HEK293T (cell line): ENCODE measurements around the gene ZNF385B.

Experiments
- BHLHE40 ChIP-seq: fragments of 450-650 bp; IDR thresholded peaks from 2 replicates; pipeline ENCODE4 v1.6.1; 2016; ENCODE audit warnings: mild to moderate bottlenecking, moderate library complexity, borderline replicate concordance
- FOXA1 ChIP-seq: fragments of 450-650 bp; IDR thresholded peaks from 2 replicates; pipeline ENCODE4 v1.6.1; 2016; ENCODE audit warnings: mild to moderate bottlenecking
- FOXK2 ChIP-seq: fragments of 450-650 bp; IDR thresholded peaks from 2 replicates; pipeline ENCODE4 v1.6.1; 2016; ENCODE audit warnings: mild to moderate bottlenecking
- FOXM1 ChIP-seq: fragments of 450-650 bp; IDR thresholded peaks from 2 replicates; pipeline ENCODE4 v1.6.1; 2017; ENCODE audit warnings: mild to moderate bottlenecking, borderline replicate concordance
- LEF1 ChIP-seq: fragments of 450-650 bp; IDR thresholded peaks from 2 replicates; pipeline ENCODE4 v1.6.1; 2017; ENCODE audit warnings: mild to moderate bottlenecking, borderline replicate concordance
- NFRKB ChIP-seq: fragments of 450-650 bp; IDR thresholded peaks from 2 replicates; pipeline ENCODE4 v1.6.1; 2016; ENCODE audit warnings: mild to moderate bottlenecking, moderate library complexity
- TARDBP ChIP-seq: fragments of 450-650 bp; IDR thresholded peaks from 2 replicates; pipeline ENCODE4 v1.6.1; 2016
- TF ChIP-seq, protein P1 (sequence below): fragments of 450-650 bp; IDR thresholded peaks from 2 replicates; pipeline ENCODE4 v1.6.1; 2016

DNA sequence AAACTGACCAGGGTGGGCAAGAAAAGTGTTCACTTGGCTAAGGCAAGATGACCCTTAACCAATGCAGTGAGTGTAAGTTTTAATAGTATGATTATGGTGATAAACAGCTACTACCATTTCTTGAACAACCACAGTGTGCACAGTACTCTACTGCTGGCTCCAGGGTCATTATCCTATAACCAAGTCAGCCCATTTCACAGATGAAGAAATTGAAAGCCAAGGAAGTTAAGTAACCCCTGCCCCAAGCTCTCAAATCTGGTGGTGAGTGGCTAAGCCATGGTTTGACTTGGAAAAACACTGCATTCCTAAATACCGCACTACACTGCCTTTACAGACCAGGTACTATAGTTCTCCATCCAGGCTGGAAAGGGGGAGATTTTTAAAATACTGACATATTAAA lies 5.7 kb downstream of the ZNF385B start:
- TF ChIP-seq BHLHE40 (no peak), NFRKB (no peak), FOXK2 (no peak), FOXM1 (no peak), LEF1 (no peak), TARDBP (no peak), FOXA1 (no peak)
- TF ChIP-seq, protein P1, sequence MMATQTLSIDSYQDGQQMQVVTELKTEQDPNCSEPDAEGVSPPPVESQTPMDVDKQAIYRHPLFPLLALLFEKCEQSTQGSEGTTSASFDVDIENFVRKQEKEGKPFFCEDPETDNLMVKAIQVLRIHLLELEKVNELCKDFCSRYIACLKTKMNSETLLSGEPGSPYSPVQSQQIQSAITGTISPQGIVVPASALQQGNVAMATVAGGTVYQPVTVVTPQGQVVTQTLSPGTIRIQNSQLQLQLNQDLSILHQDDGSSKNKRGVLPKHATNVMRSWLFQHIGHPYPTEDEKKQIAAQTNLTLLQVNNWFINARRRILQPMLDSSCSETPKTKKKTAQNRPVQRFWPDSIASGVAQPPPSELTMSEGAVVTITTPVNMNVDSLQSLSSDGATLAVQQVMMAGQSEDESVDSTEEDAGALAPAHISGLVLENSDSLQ = no peak
